Stomach (tissue), 4 donors: ENCODE data around the gene RBX1.

Experiments used
- CTCF ChIP-seq, 7 experiments: fragments of 450-650 bp in 4 of 7; fragments of 200-600 bp in 3 of 7; sonication (generic) in 3 of 7; IDR thresholded peaks; one replicate each; pipeline ENCODE4 v1.5.1; 2016 to 2019; ENCODE audit warnings: antibody characterized with exemption in 7 of 7, control low read depth in 2 of 7, mild to moderate bottlenecking in 1 of 7
- EP300 ChIP-seq: sonication (generic); formaldehyde crosslinking; IDR thresholded peaks from one replicate; pipeline ENCODE4 v1.6.1; 2017; ENCODE audit warnings: antibody characterized with exemption
- POLR2A ChIP-seq, 4 donors: fragments of 450-650 bp; IDR thresholded peaks; one replicate each; pipeline ENCODE4 v1.6.1; 2016; ENCODE audit warnings: antibody characterized with exemption in 4 of 4, control low read depth in 2 of 4, mild to moderate bottlenecking in 1 of 4, moderate library complexity in 1 of 4
- POLR2AphosphoS5 ChIP-seq, 3 donors: sonication (generic); formaldehyde crosslinking; IDR thresholded peaks; one replicate each; pipeline ENCODE4 v1.6.1; 2016; ENCODE audit warnings: antibody characterized with exemption in 3 of 3

- TF ChIP-seq POLR2A (IDR thresholded peaks at IDR 0.05) = no peak
- TF ChIP-seq CTCF (IDR thresholded peaks at IDR 0.05) = no peak
- TF ChIP-seq POLR2AphosphoS5 (IDR thresholded peaks at IDR 0.05) = no peak
- TF ChIP-seq EP300 = no peak
Measured at GRCh38 chr22:41015003-41015402, 63.8 kb downstream of the RBX1 start.
